Measurements from ENCODE around the gene RGMB. TPM values are rescaled to one million over a fixed set of nuclear protein-coding genes. Genes with fewer than 3 reads are reported as not detected.

Gene RGMB
- total RNA-seq, 1 donor from 2014 or later = 24.4 TPM

DNA sequence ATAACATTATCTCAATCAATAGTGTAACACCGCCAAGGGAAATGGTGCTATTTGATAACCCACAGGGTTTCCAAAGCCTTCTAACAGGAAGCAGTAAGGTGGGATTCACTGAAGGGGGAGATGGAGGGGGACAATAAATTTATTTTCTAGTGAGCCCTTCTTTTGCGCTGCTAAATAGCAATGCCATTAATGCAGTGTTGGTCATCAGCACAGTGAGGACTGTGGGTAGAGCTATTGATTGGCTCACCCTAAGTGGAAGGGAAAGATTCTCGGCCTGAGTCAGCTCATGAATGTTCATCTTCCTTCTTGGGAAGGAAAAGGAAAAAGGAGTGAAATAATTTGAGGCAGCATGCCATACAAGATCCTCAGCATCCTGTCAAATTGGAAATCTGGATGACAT is 25.4 kb downstream of the RGMB start:
- DNase-seq (ENCODE audit: low spot score, unreplicated experiment) = no peak
- Mint-ChIP-seq H3K27me3 (no peaks in the 10 kb centered on the region), H3K27ac (no peak overlapping the region), H3K9me3 (ENCODE audit: low read depth) (no peaks in the 10 kb centered on the region), H3K36me3 (ENCODE audit: insufficient read depth) (peaks cover 8% of the 10 kb centered on the region), H3K4me1 (ENCODE audit: low read depth) (peaks cover 10% of the 10 kb centered on the region), H3K4me3 (ENCODE audit: low read depth) (no peak overlapping the region)
- TF ChIP-seq CTCF (IDR thresholded peaks at IDR 0.05; ENCODE audit: unreplicated experiment) = no peak

DNA sequence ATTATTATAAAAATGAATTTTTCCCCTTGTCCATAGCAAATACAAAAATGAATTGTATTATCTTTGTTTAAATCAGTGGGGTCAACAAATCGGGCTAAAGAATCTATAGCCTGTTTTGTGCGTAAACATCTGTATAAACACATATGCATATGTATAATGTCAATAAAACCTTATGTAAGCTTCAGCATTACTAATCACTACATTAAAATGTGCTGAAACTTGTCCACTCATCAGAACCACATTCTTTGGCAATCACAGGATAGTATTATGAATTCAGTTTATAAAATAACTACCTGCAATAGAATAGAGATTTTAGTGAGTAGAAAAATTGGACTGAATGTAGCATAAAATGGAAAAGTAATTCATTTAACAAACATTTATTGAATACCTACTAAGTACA is 30.6 kb downstream of the RGMB start:
- Mint-ChIP-seq H3K4me1 (ENCODE audit: low read depth) (peaks cover under 1% of the 10 kb centered on the region), H3K9me3 (ENCODE audit: low read depth) (peaks cover 35% of the 10 kb centered on the region), H3K27me3 (no peaks in the 10 kb centered on the region), H3K27ac (no peak overlapping the region), H3K36me3 (ENCODE audit: insufficient read depth) (peaks cover 15% of the 10 kb centered on the region), H3K4me3 (ENCODE audit: low read depth) (no peak overlapping the region)
- DNase-seq (ENCODE audit: low spot score, unreplicated experiment) = no peak
- TF ChIP-seq CTCF (IDR thresholded peaks at IDR 0.05; ENCODE audit: unreplicated experiment) = no peak

DNA sequence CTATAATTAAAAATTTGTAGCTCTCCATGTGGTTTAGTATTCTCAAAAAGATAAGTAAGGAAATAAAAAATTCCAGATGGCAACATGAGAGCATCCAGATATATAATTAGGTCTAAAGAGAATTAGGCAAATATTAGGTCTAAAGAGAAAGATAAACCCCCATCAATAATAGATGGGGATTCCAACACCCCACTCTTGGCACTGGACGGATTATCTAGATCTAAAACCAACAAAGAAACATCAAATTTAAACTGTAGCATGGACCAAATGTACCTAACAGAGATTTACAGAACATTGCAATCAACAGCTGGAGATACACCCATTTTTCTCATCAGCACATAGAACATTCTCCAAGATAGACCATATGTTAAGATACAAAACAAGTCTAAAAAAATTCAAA is 31.6 kb downstream of the RGMB start:
- Mint-ChIP-seq H3K4me3 (ENCODE audit: low read depth) (no peak overlapping the region), H3K36me3 (ENCODE audit: insufficient read depth) (peaks cover 15% of the 10 kb centered on the region), H3K27ac (no peak overlapping the region), H3K4me1 (ENCODE audit: low read depth) (no peaks in the 10 kb centered on the region), H3K9me3 (ENCODE audit: low read depth) (peaks cover 35% of the 10 kb centered on the region), H3K27me3 (no peaks in the 10 kb centered on the region)
- no peak for DNase-seq (ENCODE audit: low spot score, unreplicated experiment)
- no peak for TF ChIP-seq CTCF (IDR thresholded peaks at IDR 0.05; ENCODE audit: unreplicated experiment)

DNA sequence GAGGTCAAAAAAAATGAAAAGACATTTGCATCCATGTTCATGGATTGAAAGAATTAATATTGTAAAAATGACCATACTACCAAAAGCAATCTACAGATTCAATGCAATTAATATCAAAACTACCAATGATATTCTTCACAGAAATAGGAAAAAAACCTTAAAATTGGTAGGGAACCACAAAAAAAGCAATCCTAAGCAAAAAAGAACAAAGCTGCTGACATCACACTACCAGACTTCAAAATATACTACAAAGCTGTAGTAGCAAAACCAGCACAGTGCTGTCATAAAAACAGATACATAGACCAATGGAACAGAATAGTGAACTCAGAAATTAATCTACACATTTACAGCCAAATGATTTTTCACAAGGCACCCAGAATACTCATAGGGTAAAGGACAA is 34.3 kb downstream of the RGMB start:
- no peaks in the 10 kb centered on the region for H3K27me3 Mint-ChIP-seq
- H3K27ac Mint-ChIP-seq = no peak overlapping the region
- no peak for TF ChIP-seq CTCF (IDR thresholded peaks at IDR 0.05; ENCODE audit: unreplicated experiment)
- peaks cover 35% of the 10 kb centered on the region for H3K9me3 Mint-ChIP-seq (ENCODE audit: low read depth)
- H3K4me1 Mint-ChIP-seq (ENCODE audit: low read depth) = no peaks in the 10 kb centered on the region
- H3K4me3 Mint-ChIP-seq (ENCODE audit: low read depth) = no peak overlapping the region
- peaks cover 15% of the 10 kb centered on the region for H3K36me3 Mint-ChIP-seq (ENCODE audit: insufficient read depth)
- no peak for DNase-seq (ENCODE audit: low spot score, unreplicated experiment)

DNA sequence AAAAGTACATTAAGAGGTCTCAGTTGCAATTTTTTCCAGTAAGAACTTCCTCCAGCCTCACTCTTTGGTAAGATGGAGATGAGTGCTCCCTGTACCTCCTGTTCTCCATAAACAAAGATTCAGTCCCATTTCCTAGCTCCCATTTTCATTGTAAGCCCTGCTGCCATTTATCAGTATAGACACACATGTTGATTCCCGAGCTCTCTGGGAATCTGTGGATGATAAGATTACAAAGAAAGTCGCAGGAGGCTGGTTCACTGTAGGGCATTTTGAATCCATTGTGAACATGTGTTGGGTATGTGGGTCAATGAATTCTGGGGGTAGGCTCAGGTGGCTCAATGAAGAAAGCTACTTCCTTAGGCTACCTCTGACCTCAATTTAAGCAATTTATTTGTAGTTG is 36.7 kb downstream of the RGMB start:
- no peak for TF ChIP-seq CTCF (IDR thresholded peaks at IDR 0.05; ENCODE audit: unreplicated experiment)
- DNase-seq (ENCODE audit: low spot score, unreplicated experiment) = no peak
- H3K27ac Mint-ChIP-seq = no peak overlapping the region
- H3K9me3 Mint-ChIP-seq (ENCODE audit: low read depth) = peaks cover 32% of the 10 kb centered on the region
- peaks cover 14% of the 10 kb centered on the region for H3K36me3 Mint-ChIP-seq (ENCODE audit: insufficient read depth)
- H3K4me1 Mint-ChIP-seq (ENCODE audit: low read depth) = no peaks in the 10 kb centered on the region
- no peak overlapping the region for H3K4me3 Mint-ChIP-seq (ENCODE audit: low read depth)
- H3K27me3 Mint-ChIP-seq = no peaks in the 10 kb centered on the region
